ENCODE results near the gene TBCCD1. TPM values are rescaled to one million over a fixed set of nuclear protein-coding genes. Genes with fewer than 3 reads are reported as not detected.

TBCCD1 gene
- total and polyA plus RNA-seq, 2 of the 4 experiments (the other 2 are of a cell fraction): 7.9 to 19.7 TPM

DNA sequence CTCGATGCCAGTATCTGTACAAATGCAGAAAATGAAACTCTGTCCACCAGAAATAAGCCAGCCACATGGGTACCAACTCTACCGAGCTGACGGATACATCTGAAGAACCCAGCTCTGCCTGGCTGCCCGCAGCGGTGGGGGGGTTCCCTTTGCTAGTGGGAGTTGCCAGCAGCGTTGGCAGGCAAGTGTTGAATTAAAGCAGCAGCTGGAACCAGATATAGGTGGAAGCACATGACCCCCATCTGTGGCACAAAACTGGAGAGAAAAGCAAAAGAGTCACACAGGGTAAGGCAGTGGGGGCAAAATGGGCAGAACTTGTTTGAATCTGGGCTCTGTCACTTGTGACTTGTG, 40.9 kb downstream of the TBCCD1 start:
- H3K4me1 ChIP-seq (ENCODE audit: control insufficient read depth, insufficient read depth, low read length): no peaks in the 10 kb centered on the region
- no peak overlapping the region for H3K18ac ChIP-seq (ENCODE audit: low read depth, low read length)
- H4K91ac ChIP-seq (ENCODE audit: insufficient read depth, low read depth, low read length): no peak overlapping the region
- no peak overlapping the region for H3K56ac ChIP-seq (ENCODE audit: extremely low read depth, insufficient read depth, low read length)
- in situ Hi-C loops (cut with MboI; ENCODE audit: low sequenced_read_pairs): no loop called here
- no peaks in the 10 kb centered on the region for H3K9me3 ChIP-seq (ENCODE audit: control insufficient read depth, insufficient read depth, low read length)
- dilution Hi-C loops (cut with HindIII; ENCODE audit: low sequenced_read_pairs, unreplicated experiment): no loop called here
- H4K8ac ChIP-seq (ENCODE audit: low read depth in 2 of 2, low read length in 2 of 2): no peak overlapping the region
- peaks cover 20% of the 10 kb centered on the region for H3K27me3 ChIP-seq (ENCODE audit: control insufficient read depth, insufficient read depth, low read length)
- ATAC-seq (ENCODE audit: low read depth) (no peak), DNase-seq (no peak)
- H2BK20ac ChIP-seq (ENCODE audit: low read depth, low read length): no peak overlapping the region
- H3K4ac ChIP-seq (ENCODE audit: low read depth, low read length): no peak overlapping the region
- H4K20me1 ChIP-seq (ENCODE audit: insufficient read depth, low read length): no peaks in the 10 kb centered on the region
- ChIA-PET CTCF (no interaction called here), POLR2A (ENCODE audit: unreplicated experiment) (no interaction called here)
- H3K4me3 ChIP-seq (ENCODE audit: insufficient read depth, low read depth, low read length): no peak overlapping the region
- no TSS peak for BruUV-seq (replicated peaks)
- no peak overlapping the region for H2AK9ac ChIP-seq (replicated peaks; ENCODE audit: low read depth, low read length, poor library complexity)
- no peak overlapping the region for H3K23ac ChIP-seq (ENCODE audit: low read depth, low read length)
- H3K79me1 ChIP-seq (ENCODE audit: low read depth in 1 of 2, low read length in 2 of 2): no peaks in the 10 kb centered on the region
- no CpG with 5 or more reads among the region's 6 CpGs for WGBS, 2 experiments (ENCODE audit: extremely low coverage in 2 of 2, insufficient read length in 1 of 2)
- H2BK120ac ChIP-seq (ENCODE audit: low read depth, low read length): no peak overlapping the region
- no peak overlapping the region for H3K9ac ChIP-seq (ENCODE audit: low read depth, low read length)
- no peaks in the 10 kb centered on the region for H3K36me3 ChIP-seq (ENCODE audit: control insufficient read depth, insufficient read depth, low read length)
- TF ChIP-seq RAD21 (IDR thresholded peaks at IDR 0.05; ENCODE audit: low read length) (no peak), NFE2L2 (IDR thresholded peaks at IDR 0.05; ENCODE audit: low read depth, low read length) (no peak), BHLHE40 (IDR thresholded peaks at IDR 0.05; ENCODE audit: low read depth, low read length) (no peak), MAFK (IDR thresholded peaks at IDR 0.05; ENCODE audit: low read depth, low read length) (no peak), SMC3 (IDR thresholded peaks at IDR 0.05; ENCODE audit: low read depth, low read length) (no peak), CEBPB (IDR thresholded peaks at IDR 0.05; ENCODE audit: low read depth, low read length) (no peak)
- H2BK15ac ChIP-seq (ENCODE audit: low read depth, low read length): no peak overlapping the region
- no peak overlapping the region for H4K5ac ChIP-seq (ENCODE audit: low read depth, low read length)
- no peak overlapping the region for H2BK5ac ChIP-seq (ENCODE audit: low read depth, low read length, poor library complexity, severe bottlenecking)
- no peaks in the 10 kb centered on the region for H3K9me1 ChIP-seq (ENCODE audit: insufficient read depth, low read length)
- H2AFZ ChIP-seq (replicated peaks; ENCODE audit: low read length, poor library complexity): no peak overlapping the region
- H3K27ac ChIP-seq (ENCODE audit: insufficient read depth, low read length): no peak overlapping the region
- no peak overlapping the region for H3K14ac ChIP-seq (replicated peaks; ENCODE audit: low read depth, low read length)
- H3K4me2 ChIP-seq (ENCODE audit: low read depth, low read length): no peak overlapping the region
- H2AK5ac ChIP-seq (ENCODE audit: low read depth, low read length): no peak overlapping the region
- intact Hi-C loops (cut with micrococcal nuclease): no loop called here

Data from IMR-90 (cell line).